Measurements from ENCODE around the gene DMXL1. TPM values are rescaled to one million over a fixed set of nuclear protein-coding genes. Genes with fewer than 3 reads are reported as not detected.
A peak's percentile ranks its signal among the peaks of the same experiment; 100 is the strongest.

DMXL1 gene
- total RNA-seq, 4 donors from 2014 or later: 40.7 to 80.9 (median 46.6) TPM

GRCh38 chr5:119268387-119269060 is 197.6 kb downstream of the DMXL1 start:
- TF ChIP-seq CTCF (IDR thresholded peaks at IDR 0.05): no peak
- DNase-seq (ENCODE audit: low spot score) (peak; percentile 88), ATAC-seq (ENCODE audit: low FRiP score) (peak; percentile 99)

GRCh38 chr5:119269061-119269944 is 198.4 kb downstream of the DMXL1 start:
- no peak for DNase-seq (ENCODE audit: low spot score)
- no peak for ATAC-seq (ENCODE audit: low FRiP score)
- TF ChIP-seq CTCF (IDR thresholded peaks at IDR 0.05): no peak

GRCh38 chr5:119270121-119270565 is 199.3 kb downstream of the DMXL1 start:
- no peak for DNase-seq (ENCODE audit: low spot score)
- TF ChIP-seq CTCF (IDR thresholded peaks at IDR 0.05): no peak
- ATAC-seq (ENCODE audit: low FRiP score): no peak

- DNase-seq (ENCODE audit: low spot score) (no peak), ATAC-seq (ENCODE audit: low FRiP score) (no peak)
- no peak for TF ChIP-seq CTCF (IDR thresholded peaks at IDR 0.05)
Measured at GRCh38 chr5:119270960-119271757, 200.3 kb downstream of the DMXL1 start.

- ATAC-seq (ENCODE audit: low FRiP score) (no peak), DNase-seq (ENCODE audit: low spot score) (no peak)
- no peak for TF ChIP-seq CTCF (IDR thresholded peaks at IDR 0.05)
Measured at GRCh38 chr5:119271758-119272730, 201.2 kb downstream of the DMXL1 start.

- ATAC-seq (ENCODE audit: low FRiP score): no peak
- no peak for TF ChIP-seq CTCF (IDR thresholded peaks at IDR 0.05)
- DNase-seq (ENCODE audit: low spot score): no peak
Measured at GRCh38 chr5:119273391-119273839, 202.5 kb downstream of the DMXL1 start.
